ACHN (cell line): ENCODE data around the gene GRIK2.

ENCODE experiments used
- DNase-seq: peaks from one replicate; pipeline ENCODE4 v3.0.0-alpha.2; 2015
- in situ Hi-C: cut with HindIII; loops from 2 replicates; pipeline ENCODE4 v1.10.0; 2017; ENCODE audit warnings: low sequenced_read_pairs, low pct_ligation_motif_present, low pct_unique_long_range_greater_than_20kb

GRIK2 gene

DNA sequence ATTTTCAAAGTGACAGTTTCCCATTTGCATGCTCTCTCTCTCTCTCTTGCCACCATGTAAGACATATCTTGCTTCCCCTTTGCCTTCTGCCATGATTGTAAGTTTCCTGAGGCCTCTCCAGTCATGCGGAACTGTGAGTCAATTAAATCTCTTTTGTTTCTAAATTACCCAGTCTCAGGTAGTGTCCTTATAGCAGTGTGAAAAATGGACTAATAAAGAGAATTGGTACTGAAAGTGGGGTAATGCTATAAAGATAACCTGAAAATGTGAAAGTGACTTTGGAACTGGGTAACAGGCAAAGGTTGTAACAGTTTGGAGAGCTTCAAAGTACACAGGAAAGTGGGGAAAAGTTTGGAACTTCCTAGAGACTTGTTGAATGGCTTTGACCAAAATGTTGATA, 389.8 kb downstream of the GRIK2 start:
- DNase-seq = no peak
- in situ Hi-C loops = no loop called here

DNA sequence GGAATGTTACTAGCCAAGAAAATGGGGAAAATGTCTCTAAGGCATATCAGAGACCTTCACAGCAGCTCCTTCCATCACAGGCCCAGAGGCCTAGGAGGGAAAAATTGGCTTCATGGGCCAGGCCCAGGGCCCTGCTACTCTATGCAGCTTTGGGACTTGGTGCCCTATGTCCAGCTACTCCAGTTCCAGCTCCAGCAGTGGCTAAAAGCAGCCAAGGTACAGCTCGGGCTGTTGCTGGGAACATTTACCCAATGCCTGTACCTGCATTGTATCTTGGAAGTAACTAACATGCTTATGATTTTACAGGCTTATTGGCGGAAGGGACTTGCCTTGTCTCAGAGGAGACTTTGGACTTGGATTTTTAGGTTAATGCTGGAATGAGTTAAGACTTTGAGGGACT, 390.6 kb downstream of the GRIK2 start:
- DNase-seq = no peak
- in situ Hi-C loops = no loop called here

DNA sequence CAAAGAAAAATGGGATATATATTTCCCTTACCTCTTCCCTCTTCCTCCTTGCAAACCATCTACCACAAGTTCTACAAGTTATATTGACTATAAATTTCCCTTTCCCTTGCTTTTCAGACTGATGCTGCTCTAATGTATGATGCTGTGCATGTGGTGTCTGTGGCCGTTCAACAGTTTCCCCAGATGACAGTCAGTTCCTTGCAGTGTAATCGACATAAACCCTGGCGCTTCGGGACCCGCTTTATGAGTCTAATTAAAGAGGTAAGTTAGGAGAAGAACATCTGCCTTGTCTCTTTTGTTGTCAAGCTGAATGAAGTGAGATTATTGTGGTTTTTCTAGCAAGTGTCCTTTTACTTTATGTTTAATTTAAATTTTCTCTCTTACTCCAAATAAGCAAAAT, 406.0 kb downstream of the GRIK2 start:
- in situ Hi-C loops = no loop called here
- DNase-seq = no peak

DNA sequence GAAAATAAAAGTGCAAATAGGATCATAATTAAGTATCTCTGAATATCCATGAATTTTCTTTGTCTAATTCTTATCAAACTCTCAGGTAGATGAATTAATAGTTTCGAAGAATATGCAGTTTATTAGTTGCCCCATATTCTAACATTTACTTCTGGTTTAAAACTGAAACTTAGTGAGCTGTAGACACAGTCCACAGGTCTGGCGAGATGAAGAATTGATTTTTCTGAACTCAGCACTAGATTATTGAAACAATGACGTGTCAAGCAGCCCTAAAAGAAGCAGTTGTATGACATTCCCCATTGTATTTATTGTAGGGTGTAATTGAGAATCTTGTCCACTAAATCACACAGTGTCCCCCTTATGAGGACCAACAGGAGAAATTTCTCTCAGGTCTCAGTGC, 407.1 kb downstream of the GRIK2 start:
- DNase-seq = no peak
- in situ Hi-C loops = no loop called here

DNA sequence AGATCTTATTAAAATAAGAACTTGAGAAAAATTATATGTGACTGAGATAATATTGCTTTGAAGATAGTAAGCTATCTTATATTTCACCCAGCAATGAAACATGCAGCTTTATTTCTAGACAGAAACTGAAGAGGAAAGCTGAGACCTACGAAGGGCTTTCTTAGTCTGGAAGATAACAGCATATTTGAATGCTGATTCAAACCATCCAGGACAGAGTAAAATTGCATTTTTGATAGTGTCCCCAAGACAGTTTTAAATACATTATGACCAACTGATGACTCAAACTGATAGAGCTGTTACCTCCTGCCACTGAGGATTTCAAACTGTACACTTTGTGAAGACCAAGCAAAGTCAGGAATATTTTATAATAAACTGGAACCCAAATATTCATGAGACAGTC, 409.6 kb downstream of the GRIK2 start:
- no peak for DNase-seq
- in situ Hi-C loops = no loop called here

DNA sequence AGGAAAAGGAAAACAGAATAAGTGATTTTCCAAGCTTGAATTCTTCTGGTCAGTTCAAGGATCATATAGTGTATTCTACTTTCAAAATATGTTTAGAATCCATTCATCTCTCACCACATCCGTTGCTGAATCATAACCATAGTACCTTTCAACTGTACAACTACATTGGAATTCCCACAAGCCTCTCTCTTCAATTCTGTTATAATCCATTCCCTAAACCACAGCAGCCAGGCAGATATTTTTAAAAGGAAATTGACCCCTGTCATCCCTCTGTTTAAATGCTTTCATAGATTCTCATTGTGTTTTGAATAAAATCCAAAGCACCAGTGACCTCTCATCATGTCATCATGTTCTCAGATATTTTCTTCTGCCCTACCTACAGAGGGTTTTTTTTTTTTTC, 412.7 kb downstream of the GRIK2 start:
- DNase-seq = peak; percentile 23
- in situ Hi-C loops = no loop called here

DNA sequence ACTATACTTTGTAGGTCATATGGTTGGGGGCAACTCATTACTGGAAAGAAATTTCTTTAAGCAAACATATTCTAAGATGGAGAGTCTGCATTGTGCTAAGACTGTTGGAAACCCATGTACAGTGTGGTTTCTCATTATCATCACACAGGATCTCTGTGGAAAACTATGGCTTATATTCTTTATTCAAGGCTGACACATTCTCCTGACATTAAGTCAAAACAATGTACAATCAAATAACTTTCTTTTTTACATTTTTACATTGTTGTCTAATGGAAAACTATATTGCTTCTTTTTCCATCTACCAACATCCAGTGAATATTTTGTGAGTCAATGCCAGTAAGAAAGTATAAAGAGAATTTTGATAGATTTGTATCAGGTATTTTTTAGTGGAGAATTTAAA, 417.6 kb downstream of the GRIK2 start:
- DNase-seq = no peak
- in situ Hi-C loops = no loop called here

DNA sequence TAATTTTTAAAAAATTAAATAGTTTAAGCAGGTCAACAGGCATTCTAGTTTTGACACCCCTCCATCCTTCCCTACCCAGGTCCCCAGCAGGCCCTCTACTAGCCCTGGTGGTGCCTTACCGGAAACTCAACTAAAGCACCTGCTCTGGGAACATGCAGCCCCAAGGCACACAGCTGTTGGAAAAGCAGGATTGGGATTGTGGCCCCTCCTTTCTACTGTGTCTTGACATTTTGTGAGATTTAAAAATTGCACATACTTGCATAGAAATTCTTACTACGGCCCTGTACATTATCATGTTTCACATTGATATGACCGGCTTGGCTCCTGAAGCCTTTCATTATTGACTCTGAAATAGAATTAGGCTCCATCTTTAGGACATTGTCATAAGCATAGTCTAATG, 423.2 kb downstream of the GRIK2 start:
- in situ Hi-C loops = no loop called here
- no peak for DNase-seq

DNA sequence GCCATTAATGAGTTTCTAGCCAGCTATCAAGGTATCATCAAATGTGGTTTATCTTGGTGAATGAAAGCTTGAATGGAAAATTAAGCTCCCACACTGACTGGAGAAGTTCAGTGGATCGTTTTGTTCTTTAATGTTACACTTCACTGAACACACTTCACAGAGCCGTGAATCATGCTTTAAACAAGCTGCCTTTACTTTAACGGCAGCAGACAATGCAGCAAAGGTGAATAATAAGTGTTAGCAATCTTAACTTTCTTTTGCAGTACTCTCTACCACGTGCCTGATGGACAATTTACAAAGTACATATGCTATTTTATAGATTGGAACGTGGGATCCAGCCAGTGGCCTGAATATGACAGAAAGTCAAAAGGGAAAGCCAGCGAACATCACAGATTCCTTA, 424.5 kb downstream of the GRIK2 start:
- in situ Hi-C loops = no loop called here
- peak; percentile 13 for DNase-seq

DNA sequence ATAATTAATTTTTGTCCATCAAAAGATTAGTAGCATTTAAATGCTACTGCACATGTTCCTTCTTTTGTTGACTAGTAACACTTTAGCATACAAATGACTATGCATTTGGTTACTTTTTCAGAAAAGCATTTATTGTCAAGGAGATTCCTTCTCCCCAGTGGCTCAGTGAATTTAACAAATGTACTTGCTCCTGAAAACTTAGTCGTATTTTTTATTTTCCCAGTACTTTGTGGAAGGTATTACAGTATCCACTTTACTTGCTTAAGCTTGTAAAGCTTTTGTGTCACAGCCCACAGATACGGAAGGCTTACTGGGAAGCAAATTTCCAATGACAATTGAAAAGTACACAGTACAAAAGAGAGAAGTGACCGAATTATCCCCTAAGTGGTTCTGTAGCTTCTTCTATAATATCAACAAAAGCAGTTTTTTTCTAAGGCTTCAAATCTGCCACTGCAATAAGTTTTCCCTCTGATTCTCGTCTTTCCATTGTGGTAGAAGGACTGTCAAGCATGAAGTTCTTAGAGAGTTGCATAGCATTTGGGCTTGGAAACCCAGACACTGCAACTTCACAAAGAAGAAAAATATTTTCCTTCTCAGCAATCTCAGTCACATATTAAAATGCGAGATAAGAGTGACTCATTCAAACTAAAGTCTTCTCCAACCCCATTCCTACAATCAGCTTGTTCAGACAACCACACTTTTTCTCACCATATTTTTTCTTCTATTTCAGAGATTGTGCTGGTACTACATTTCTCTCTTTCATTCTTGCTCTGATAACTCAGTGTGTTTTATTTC, 431.2 kb downstream of the GRIK2 start:
- in situ Hi-C loops = no loop called here
- DNase-seq = no peak

DNA sequence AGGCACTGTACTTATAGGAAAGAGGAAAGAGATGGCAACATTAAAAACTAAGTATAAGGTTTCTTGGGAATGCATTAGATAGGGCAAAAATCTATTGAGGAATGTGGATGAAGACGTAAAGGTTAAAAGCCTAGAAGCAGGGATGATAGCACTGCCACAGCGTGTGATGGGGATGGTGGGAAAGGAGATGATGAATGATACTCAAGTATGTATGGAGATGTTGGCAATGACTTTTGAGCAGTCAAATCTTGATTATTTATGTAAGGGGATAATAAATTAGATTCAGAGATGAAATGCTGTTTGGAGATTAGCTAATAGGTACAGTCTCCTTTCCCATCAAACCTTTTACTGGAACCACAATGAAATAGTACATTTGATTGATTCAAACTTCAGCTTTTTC, 432.8 kb downstream of the GRIK2 start:
- in situ Hi-C loops = no loop called here
- no peak for DNase-seq

DNA sequence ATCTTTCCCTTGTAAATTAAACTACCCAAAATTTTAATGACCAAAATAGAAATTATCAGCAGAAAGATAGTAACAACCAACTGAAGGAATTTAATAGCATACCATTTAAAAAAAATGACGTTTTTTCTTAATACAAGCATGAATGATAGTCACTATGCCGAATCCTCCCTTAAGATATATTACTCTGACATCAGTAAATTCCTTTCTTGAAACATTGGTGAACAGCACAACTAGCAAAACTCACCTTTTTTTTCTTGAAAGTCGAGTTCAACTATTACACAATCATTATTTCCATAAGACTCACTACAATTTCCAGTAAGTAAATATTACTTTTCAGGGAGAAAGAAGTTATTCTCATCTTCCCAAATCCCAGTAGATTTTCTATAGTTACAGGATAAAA, 433.2 kb downstream of the GRIK2 start:
- DNase-seq = no peak
- in situ Hi-C loops = no loop called here

DNA sequence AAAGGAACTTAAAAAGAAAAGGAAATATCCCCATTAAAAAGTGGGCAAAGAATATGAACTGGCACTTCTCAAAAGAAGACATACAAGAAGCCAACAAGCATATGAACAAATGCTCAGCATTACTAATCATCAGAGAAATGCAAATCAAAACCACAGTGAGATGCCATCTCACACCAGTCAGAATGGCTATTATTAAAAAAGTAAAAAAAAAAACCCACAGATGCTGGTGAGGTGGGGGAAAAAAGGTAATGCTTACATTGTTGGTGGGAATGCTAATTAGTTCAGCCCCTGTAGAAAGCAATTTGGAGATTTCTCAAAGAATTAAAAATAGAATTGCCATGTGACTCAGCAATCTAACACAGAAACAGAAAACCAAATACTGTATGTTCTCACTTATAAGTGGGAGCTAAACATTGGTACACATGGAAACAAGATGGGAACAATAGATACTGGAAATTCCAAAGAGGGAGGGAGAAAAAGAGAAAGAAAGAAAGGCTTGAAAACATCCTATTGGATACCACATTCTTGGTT, 437.1 kb downstream of the GRIK2 start:
- no peak for DNase-seq
- in situ Hi-C loops = no loop called here

DNA sequence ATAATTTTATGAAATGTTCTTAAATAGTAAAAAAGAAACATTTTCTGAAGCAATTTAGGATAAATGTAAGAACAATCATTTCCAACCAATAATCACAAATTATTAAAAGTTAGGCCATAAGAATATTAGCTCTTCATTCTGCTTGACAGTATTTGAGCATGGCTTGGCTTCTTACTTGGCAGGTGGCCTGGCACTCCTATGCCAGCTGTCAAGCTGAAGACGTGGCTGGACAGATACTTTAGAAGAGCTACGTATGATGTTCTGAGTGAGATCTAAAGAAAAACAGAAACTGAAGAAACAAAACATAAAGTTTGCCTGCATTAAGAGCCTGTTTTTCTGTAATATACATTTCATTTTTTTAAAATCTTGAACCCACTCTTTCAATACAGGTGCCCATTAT, 438.9 kb downstream of the GRIK2 start:
- no peak for DNase-seq

DNA sequence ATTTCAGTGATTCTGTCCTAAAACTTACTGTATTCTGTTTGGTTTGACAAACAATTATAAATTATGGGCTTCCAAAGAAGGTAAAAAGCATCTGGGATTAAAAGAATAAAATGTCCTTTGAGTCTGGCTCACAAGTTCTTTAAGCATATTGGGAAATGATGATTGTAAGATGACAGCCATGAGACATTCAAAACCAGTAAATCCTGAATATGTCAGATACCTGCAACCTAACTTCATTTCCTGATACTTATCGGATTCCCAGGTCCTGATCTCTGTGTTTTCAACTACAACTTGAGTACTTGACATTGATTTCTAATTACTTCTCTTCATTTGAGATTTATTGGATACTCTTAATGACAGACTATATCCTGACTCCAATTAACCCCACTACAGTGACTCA, 446.6 kb downstream of the GRIK2 start:
- in situ Hi-C loops = no loop called here
- no peak for DNase-seq

More for the DNA sequence above, 438.9 kb downstream of the GRIK2 start:
- in situ Hi-C loops = no loop called here

DNA sequence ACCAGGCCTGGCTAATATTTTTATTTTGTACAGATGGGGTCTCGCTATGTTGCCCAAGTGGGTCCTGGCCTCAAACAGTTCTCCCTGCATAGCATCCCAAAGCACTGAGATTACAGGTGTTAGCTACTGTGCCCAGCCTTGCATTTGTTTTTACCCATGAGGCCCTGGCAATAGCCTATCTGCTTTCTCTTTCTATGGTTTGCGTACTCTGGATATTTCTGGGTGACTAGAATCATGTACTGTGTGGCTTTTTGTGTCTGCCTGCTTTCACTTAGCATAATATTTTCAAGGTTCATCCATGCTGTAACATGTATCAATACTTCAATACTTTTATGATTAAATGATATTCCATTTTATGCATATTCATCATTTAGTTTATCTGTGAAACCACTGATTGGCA, 451.7 kb downstream of the GRIK2 start:
- in situ Hi-C loops = no loop called here
- DNase-seq = no peak

DNA sequence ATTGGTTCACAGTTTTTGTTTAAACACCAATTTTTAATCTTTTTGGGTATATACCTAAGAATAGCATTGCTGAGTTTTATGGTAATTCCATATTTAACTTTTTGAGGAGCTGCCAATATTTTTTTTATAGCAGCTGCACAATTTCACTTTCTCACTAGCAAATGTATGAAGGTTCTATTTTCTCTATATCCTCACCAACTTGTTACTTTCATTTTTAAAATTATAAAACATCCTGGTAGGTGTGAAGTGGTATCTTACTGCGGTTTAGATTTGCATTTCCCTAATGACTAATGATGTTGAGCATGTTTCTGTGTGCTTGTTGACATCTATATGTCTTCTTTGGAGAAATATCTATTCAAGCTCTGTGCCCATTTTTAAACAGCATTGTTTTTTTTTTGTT, 452.1 kb downstream of the GRIK2 start:
- no peak for DNase-seq
- in situ Hi-C loops = no loop called here

DNA sequence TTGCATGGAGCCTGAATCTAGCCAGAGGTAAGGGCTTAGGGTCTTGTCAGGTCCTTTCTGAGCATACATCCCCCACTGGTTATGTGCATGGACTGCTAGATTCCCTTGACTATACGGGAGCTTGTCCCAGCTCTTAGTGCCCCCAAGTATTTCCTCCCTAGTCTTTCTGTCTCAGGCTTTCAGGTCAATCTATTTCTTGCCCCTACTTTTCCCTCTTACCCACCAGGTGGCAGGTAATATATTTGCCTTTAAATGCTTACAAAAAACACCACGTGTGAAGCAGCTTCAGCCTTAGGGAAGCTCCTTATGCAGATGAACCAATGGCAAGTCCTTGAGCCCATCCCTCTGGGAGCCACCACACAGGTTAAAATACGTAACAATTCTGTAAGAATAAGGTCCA, 454.2 kb downstream of the GRIK2 start:
- DNase-seq = no peak
- in situ Hi-C loops = no loop called here

DNA sequence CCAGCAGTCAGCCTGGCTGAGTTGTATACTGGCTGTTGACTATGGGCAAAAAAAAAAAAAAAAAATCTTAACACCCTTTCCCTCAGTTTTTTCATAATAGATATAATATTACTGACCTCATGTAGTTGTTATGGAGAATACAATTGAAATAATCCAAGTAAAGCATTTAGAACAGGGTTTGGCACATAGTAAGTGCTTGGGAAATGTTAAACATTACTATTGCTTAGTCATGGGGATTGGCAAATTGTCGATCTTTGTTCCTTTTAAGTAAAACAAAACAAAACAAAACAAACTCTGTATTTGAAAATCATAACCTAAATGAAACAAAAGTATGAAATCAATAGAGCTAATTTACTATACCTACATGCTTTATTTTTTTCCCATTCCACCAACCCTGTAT, 458.4 kb downstream of the GRIK2 start:
- DNase-seq = no peak
- in situ Hi-C loops = no loop called here

DNA sequence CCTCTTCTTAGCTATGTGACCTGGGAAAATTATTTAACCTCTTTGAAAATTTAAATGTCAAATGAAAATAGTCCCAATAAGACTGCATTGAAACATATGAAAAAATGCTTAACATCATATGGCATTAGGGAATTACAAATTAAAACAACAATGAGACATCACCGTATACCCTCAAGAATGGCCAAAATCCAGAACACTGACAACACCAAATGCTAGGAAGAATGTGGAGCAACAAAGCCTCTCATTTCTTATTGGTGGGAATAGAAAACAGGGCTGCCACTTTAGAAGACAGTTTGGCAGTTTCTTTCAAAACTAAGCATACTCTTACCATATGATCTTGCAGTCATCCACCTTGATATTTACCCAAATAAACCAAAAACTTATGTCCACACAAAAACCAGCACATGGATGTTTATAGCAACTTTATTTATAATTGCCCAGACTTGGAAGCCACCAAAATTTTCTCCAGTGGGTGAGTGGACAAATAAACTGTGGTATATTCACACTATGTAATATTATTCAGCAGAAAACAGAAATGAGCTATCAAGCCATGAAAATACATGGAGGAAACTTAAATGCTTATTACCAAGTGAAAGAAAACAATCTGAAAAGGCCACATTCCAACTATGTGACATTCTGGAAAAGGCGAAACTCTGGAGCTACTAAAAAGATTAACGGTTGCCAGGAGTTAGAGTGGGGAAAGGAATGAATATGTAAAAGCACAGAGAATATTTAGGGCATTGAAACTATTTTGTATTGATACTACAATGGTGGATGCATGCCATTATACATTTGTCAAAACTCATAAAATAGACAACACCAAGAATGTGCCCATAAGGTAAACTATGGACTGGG, 459.9 kb downstream of the GRIK2 start:
- DNase-seq = no peak
- in situ Hi-C loops = no loop called here
